ENCODE data around the gene DEFB113. TPM values are rescaled to one million over a fixed set of nuclear protein-coding genes. Genes with fewer than 3 reads are reported as not detected.

The DEFB113 gene
- total RNA-seq, 1 donor from 2014 or later = not detected

DNA sequence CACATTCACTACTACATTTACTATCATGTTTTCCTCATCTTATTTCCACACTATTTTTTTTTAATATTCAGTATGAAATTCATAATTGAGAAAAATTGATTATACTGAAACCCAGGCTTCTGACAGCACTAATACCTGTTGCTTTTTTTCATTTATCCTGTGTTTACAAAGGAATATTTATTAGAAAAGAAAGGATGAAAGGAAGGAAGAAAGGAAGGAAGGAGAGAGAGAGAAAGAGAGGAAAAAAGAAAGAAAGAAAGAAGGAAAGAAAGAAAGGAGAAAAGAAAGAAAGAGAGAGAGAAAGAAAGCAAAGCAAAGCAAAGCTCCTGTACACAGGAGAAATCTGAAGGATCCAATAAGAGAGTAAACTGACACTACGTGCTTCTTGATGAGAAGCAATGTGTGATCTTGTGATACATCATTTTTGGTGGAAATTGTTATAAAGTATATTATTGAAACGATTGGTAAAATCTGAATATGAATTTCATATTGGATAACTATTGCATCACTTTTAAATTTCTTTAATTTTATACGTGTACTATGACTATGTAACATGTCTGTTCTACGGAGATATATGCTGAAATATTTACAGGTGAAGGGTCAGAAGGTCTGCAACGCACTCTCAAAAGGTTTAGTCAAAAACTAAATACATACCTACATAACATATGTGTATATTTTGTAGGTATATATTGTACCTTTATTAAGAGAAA, 49.3 kb downstream of the DEFB113 start:
- H3K9me3 ChIP-seq = no peaks in the 10 kb centered on the region
- no peaks in the 10 kb centered on the region for H3K4me1 ChIP-seq
- no peak for ATAC-seq
- no peaks in the 10 kb centered on the region for H3K36me3 ChIP-seq
- intact Hi-C loops (cut with DNase I) = no loop called here
- H3K27me3 ChIP-seq (ENCODE audit: low read depth) = no peaks in the 10 kb centered on the region
- no peak overlapping the region for H3K4me3 ChIP-seq
- TF ChIP-seq, protein P1, sequence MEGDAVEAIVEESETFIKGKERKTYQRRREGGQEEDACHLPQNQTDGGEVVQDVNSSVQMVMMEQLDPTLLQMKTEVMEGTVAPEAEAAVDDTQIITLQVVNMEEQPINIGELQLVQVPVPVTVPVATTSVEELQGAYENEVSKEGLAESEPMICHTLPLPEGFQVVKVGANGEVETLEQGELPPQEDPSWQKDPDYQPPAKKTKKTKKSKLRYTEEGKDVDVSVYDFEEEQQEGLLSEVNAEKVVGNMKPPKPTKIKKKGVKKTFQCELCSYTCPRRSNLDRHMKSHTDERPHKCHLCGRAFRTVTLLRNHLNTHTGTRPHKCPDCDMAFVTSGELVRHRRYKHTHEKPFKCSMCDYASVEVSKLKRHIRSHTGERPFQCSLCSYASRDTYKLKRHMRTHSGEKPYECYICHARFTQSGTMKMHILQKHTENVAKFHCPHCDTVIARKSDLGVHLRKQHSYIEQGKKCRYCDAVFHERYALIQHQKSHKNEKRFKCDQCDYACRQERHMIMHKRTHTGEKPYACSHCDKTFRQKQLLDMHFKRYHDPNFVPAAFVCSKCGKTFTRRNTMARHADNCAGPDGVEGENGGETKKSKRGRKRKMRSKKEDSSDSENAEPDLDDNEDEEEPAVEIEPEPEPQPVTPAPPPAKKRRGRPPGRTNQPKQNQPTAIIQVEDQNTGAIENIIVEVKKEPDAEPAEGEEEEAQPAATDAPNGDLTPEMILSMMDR (IDR thresholded peaks at IDR 0.05) = no peak
- no peak overlapping the region for H3K27ac ChIP-seq
- DNase-seq = no peak

- Histone ChIP-seq H3K4me3 (no peak overlapping the region), H3K9me3 (no peaks in the 10 kb centered on the region), H3K27me3 (ENCODE audit: low read depth) (no peaks in the 10 kb centered on the region), H3K27ac (no peak overlapping the region), H3K36me3 (no peaks in the 10 kb centered on the region), H3K4me1 (no peaks in the 10 kb centered on the region)
- intact Hi-C loops (cut with DNase I) = no loop called here
- no peak for ATAC-seq
- TF ChIP-seq, protein P1 (IDR thresholded peaks at IDR 0.05) = no peak
- no peak for DNase-seq
Observed at GRCh38 chr6:49919261-49919660, 50.2 kb downstream of the DEFB113 start.

DNA sequence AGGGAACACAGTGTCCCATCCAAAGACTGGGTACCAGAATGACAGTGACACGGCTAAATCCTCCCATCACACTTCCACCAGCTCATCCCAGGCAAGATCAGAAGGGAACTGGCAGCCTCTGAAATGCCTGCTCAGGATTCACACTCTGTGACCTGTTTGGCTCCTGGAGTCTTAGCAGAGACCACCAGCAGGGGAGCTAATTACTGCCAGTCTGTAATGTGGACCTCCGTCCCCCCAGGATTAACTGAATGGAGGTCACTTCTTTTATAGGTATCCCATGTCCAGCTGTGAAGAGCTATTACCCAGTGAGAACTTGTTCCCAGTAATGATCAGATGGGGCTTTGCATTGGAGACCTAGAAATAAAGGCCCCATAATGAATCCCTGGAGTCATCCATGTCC, 50.6 kb downstream of the DEFB113 start:
- TF ChIP-seq, protein P1 (IDR thresholded peaks at IDR 0.05) = no peak
- no peak overlapping the region for H3K27ac ChIP-seq
- H3K4me1 ChIP-seq = no peaks in the 10 kb centered on the region
- no peaks in the 10 kb centered on the region for H3K36me3 ChIP-seq
- ATAC-seq = no peak
- no peak for DNase-seq
- H3K9me3 ChIP-seq = no peaks in the 10 kb centered on the region
- intact Hi-C loops (cut with DNase I) = no loop called here
- H3K4me3 ChIP-seq = no peak overlapping the region
- H3K27me3 ChIP-seq (ENCODE audit: low read depth) = no peaks in the 10 kb centered on the region

Other genes starting within 250 kb of the DEFB113 start
- 2.5 TPM for gene CRISP3, start 225.2 kb downstream of the DEFB113 start, total RNA-seq
- not detected for gene PGK2, start 182.3 kb downstream of the DEFB113 start, total RNA-seq
- gene CRISP1, start 103.1 kb downstream of the DEFB113 start, total RNA-seq = not detected
- gene DEFB114, start 5.5 kb downstream of the DEFB113 start, total RNA-seq = not detected
- gene DEFB110, start 52.4 kb upstream of the DEFB113 start, total RNA-seq = not detected
- gene DEFB112, start 80.3 kb upstream of the DEFB113 start, total RNA-seq = not detected